Spleen (tissue), 7 donors: ENCODE results near the gene TRAF4.

Experiments
- POLR2AphosphoS5 ChIP-seq, 3 donors: sonication (generic); formaldehyde crosslinking; IDR thresholded peaks; one replicate each; pipeline ENCODE4 v1.5.1; 2017; ENCODE audit warnings: antibody characterized with exemption in 3 of 3
- TF ChIP-seq, protein P1 (sequence below), 11 experiments: fragments of 200-600 bp in 7 of 11; fragments of 450-650 bp in 4 of 11; sonication (generic) in 4 of 11; IDR thresholded peaks in 8 of 11; conservative IDR thresholded peaks in 3 of 11; 1 replicate in 7 of 11; 2 replicates in 4 of 11; pipeline versions ENCODE4 v1.4.0 to v1.8.0; 2016 to 2021; ENCODE audit warnings: antibody characterized with exemption in 11 of 11, inconsistent platforms in 4 of 11, mild to moderate bottlenecking in 1 of 11
- donor health status: DM: no; HTN: no; CAD: no; lungs with moderate emphysema.
- donor health status: DM: no; HTN: no; CAD: no.
- donor health status: DM: no; HTN: no; CAD: no.

DNA sequence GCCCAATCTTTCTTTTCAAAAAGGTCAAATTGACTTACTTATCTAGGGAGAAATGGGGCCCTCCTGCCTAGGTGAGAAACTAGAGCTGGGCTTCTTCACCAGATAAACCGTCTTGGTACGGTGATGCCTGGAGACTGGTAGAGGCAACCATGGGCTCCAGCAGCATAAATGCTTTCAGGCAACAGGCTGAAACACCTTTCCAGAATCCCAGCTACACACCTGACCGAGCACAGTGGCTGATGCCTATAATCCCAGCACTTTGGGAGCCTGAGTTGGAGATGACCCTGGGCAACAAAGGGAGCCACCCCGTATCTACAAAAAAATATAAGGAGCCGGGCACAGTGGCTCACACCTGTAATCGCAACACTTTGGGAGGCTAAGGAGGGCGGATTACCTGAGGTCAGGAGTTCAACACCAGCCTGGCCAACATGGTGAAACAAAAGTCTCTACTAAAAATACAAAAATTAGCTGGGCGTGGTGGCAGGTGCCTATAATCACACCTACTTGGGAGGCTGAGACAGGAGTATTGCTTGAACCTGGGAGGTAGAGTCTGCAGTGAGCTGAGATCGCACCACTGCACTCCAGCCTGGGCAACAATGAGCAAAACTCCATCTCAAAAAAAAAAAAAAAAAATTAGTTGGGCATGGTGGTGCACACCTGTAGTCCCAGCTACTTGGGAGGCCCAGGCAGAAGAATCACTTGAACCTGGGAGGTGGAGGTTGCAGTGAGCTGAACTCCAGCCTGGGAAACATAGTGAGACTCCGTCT, 8.0 kb downstream of the TRAF4 start:
- TF ChIP-seq, protein P1, sequence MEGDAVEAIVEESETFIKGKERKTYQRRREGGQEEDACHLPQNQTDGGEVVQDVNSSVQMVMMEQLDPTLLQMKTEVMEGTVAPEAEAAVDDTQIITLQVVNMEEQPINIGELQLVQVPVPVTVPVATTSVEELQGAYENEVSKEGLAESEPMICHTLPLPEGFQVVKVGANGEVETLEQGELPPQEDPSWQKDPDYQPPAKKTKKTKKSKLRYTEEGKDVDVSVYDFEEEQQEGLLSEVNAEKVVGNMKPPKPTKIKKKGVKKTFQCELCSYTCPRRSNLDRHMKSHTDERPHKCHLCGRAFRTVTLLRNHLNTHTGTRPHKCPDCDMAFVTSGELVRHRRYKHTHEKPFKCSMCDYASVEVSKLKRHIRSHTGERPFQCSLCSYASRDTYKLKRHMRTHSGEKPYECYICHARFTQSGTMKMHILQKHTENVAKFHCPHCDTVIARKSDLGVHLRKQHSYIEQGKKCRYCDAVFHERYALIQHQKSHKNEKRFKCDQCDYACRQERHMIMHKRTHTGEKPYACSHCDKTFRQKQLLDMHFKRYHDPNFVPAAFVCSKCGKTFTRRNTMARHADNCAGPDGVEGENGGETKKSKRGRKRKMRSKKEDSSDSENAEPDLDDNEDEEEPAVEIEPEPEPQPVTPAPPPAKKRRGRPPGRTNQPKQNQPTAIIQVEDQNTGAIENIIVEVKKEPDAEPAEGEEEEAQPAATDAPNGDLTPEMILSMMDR (IDR thresholded peaks at IDR 0.05 in 8 of 11, conservative IDR thresholded peaks at IDR 0.05 in 3 of 11), result no peak
- no peak for TF ChIP-seq POLR2AphosphoS5 (IDR thresholded peaks at IDR 0.05)
